Thyroid gland (tissue), 4 donors: ENCODE measurements around the gene NSG1. TPM values are rescaled to one million over a fixed set of nuclear protein-coding genes. Genes with fewer than 3 reads are reported as not detected.
"Not testable (repeated sequence)": the region's sequence is repeated elsewhere in the genome, so short reads cannot be mapped to it uniquely, and the experiment has no call there.

ENCODE experiments used
- DNase-seq, 2 donors: peaks; one replicate each; pipeline ENCODE4 v3.0.0-alpha.2; 2019
- H3K27ac ChIP-seq, 3 donors: fragments of 200-600 bp; sonication (generic); 1 replicate in 2 of 3; 2 replicates in 1 of 3; pipeline ENCODE4 v1.5.1; 2016 to 2019; ENCODE audit warnings: mild to moderate bottlenecking in 1 of 3, moderate library complexity in 1 of 3
- H3K27me3 ChIP-seq: fragments of 200-600 bp; sonication (generic); one replicate; pipeline ENCODE4 v1.5.1; 2019
- H3K36me3 ChIP-seq, 2 donors: fragments of 200-600 bp; sonication (generic); one replicate each; pipeline ENCODE4 v1.5.1; 2016 to 2019
- H3K4me1 ChIP-seq, 2 donors: fragments of 200-600 bp; sonication (generic); one replicate each; pipeline ENCODE4 v1.5.1; 2017 to 2019
- H3K4me3 ChIP-seq, 3 donors: fragments of 200-600 bp; sonication (generic); replicated peaks in 1 of 3; 1 replicate in 2 of 3; 2 replicates in 1 of 3; pipeline ENCODE4 v1.5.1; 2016; ENCODE audit warnings: mild to moderate bottlenecking in 1 of 3
- H3K9me3 ChIP-seq: fragments of 200-600 bp; sonication (generic); one replicate; pipeline ENCODE4 v1.5.1; 2017
- POLR2A ChIP-seq, 2 donors: fragments of 450-650 bp; IDR thresholded peaks; one replicate each; pipeline ENCODE4 v1.6.1; 2017; ENCODE audit warnings: antibody characterized with exemption in 2 of 2, mild to moderate bottlenecking in 2 of 2, moderate library complexity in 1 of 2
- WGBS, 2 donors: methylation state at CpG; one replicate each; pipeline ENCODE4 v1.1.5; 2017; 5-methylcytosine and 5-hydroxymethylcytosine counted together
- intact Hi-C: fragments of 100-400 bp; cut with DNase I; formaldehyde crosslinking; loops from one replicate; pipeline ENCODE4 v1.15.1; 2023
- total RNA-seq, 4 donors: library from RNA; depleted of rRNA; stranded (reverse); fragments of >200 nt; gene quantifications; one replicate each; pipeline ENCODE4 v1.2.3, GENCODE V29; 2016
- TF ChIP-seq, protein P1 (sequence below), 6 experiments: fragments of 200-600 bp in 3 of 6; fragments of 450-650 bp in 3 of 6; sonication (generic) in 3 of 6; IDR thresholded peaks; one replicate each; pipeline ENCODE4 v1.5.1; 2016 to 2019; ENCODE audit warnings: antibody characterized with exemption in 6 of 6, mild to moderate bottlenecking in 2 of 6, inconsistent platforms in 1 of 6, moderate library complexity in 1 of 6

Gene NSG1
- total RNA-seq, 4 donors from 2014 or later = 0.40 to 0.44 TPM; not detected in 2

DNA sequence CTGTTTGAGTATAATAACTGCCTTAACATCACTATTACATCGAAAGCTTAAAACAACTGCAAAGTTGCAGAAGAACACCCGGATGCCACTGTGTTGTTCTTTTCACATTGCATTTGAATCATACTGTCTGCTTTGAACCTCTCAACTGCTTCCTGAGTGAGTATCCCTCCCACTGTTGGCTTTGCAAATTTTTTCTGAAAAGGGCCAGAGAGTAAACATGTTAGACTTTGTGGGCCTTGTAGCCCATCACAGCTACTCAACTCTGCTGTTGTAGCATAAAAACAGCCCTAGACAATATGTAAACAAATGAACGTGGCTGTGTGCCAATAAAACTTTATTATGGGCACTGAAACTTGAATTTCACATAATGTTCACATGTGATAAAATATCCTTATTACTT lies 76.1 kb downstream of the NSG1 start:
- intact Hi-C loops = no loop called here
- no peaks in the 10 kb centered on the region for H3K27me3 ChIP-seq
- H3K27ac ChIP-seq = no peak overlapping the region
- no peak overlapping the region for H3K4me3 ChIP-seq
- peaks cover 0 to 6% of the 10 kb centered on the region in 2 donors for H3K36me3 ChIP-seq
- TF ChIP-seq, protein P1, sequence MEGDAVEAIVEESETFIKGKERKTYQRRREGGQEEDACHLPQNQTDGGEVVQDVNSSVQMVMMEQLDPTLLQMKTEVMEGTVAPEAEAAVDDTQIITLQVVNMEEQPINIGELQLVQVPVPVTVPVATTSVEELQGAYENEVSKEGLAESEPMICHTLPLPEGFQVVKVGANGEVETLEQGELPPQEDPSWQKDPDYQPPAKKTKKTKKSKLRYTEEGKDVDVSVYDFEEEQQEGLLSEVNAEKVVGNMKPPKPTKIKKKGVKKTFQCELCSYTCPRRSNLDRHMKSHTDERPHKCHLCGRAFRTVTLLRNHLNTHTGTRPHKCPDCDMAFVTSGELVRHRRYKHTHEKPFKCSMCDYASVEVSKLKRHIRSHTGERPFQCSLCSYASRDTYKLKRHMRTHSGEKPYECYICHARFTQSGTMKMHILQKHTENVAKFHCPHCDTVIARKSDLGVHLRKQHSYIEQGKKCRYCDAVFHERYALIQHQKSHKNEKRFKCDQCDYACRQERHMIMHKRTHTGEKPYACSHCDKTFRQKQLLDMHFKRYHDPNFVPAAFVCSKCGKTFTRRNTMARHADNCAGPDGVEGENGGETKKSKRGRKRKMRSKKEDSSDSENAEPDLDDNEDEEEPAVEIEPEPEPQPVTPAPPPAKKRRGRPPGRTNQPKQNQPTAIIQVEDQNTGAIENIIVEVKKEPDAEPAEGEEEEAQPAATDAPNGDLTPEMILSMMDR (IDR thresholded peaks at IDR 0.05) = no peak
- TF ChIP-seq POLR2A (IDR thresholded peaks at IDR 0.05) = no peak
- WGBS, 2 donors = 57 to 59% methylated on average over 3 of the region's 3 CpGs
- DNase-seq = no peak
- no peaks in the 10 kb centered on the region for H3K4me1 ChIP-seq
- no peaks in the 10 kb centered on the region for H3K9me3 ChIP-seq

DNA sequence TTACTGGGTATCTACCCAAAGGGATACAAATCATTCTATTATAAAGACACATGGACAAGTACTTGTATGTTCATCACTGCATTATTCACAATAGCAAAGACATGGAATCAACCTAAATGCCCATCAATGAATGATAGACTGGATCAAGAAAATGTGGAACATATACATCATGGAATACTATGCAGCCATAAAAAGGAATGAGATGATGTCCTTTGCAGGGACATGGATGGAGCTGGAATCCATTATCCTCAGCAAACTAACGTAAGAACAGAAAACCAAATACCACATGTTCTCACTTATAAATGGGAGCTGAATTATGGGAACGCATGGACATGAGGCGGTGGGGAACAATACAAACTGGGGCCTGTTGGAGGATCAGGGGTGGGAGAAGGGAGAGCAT lies 78.3 kb downstream of the NSG1 start:
- H3K9me3 ChIP-seq, H3K27me3 ChIP-seq, H3K4me3 ChIP-seq, DNase-seq, H3K27ac ChIP-seq, H3K4me1 ChIP-seq, intact Hi-C loops: not testable (repeated sequence)
- peaks cover 0 to 21% of the 10 kb centered on the region in 2 donors for H3K36me3 ChIP-seq
- WGBS, 2 donors = 96 to 98% methylated on average over 3 of the region's 3 CpGs

Other genes starting within 250 kb of the NSG1 start
- gene OTOP1, start 160.2 kb upstream of the NSG1 start, total RNA-seq = not detected
- 10 to 100 TPM; 24.9 to 36.8 (median 33.5) TPM for gene TMEM128, start 138.9 kb upstream of the NSG1 start, total RNA-seq
- gene LYAR, start 96.9 kb upstream of the NSG1 start, total RNA-seq = 10 to 100 TPM in 3 of 4 donors, 1 to 10 TPM in 1; 4.5 to 13.0 (median 10.4) TPM
- gene ZBTB49, start 96.9 kb upstream of the NSG1 start, total RNA-seq = 10 to 100 TPM in 2 of 4 donors, 1 to 10 TPM in 2; 7.5 to 21.7 (median 9.2) TPM
- gene STX18, start 154.9 kb downstream of the NSG1 start, total RNA-seq = 10 to 100 TPM; 23.8 to 42.1 (median 27.2) TPM